G401 (cell line): ENCODE results near the gene P4HB. TPM values are rescaled to one million over a fixed set of nuclear protein-coding genes. Genes with fewer than 3 reads are reported as not detected.

Experiments used
- DNase-seq: peaks from one replicate; pipeline ENCODE4 v3.0.0-alpha.2; 2015; ENCODE audit warnings: low spot score
- in situ Hi-C: cut with HindIII; loops from 2 replicates; pipeline ENCODE4 v1.10.0; 2016; ENCODE audit warnings: low sequenced_read_pairs, mixed read lengths
- total RNA-seq: library from RNA; depleted of rRNA; stranded (reverse); fragments of >200 nt; shearing (Covaris generic); gene quantifications from 2 replicates; pipeline ENCODE4 v1.2.3, GENCODE V29; 2014

The P4HB gene
- total RNA-seq, 1 experiment from 2014 or later = 310 TPM

GRCh38 chr17:81898885-81899284 is 38.5 kb upstream of the P4HB start:
- in situ Hi-C loops = no loop called here
- DNase-seq = no peak

GRCh38 chr17:81898029-81898866 is 37.9 kb upstream of the P4HB start:
- DNase-seq = peak; percentile 18
- in situ Hi-C loops = no loop called here

- no peak for DNase-seq
- in situ Hi-C loops = no loop called here
Observed at GRCh38 chr17:81895400-81895799, 35.1 kb upstream of the P4HB start.

- in situ Hi-C loops = no loop called here
Observed at GRCh38 chr17:81891303-81891552, 30.9 kb upstream of the P4HB start.

GRCh38 chr17:81890447-81891302 is 30.3 kb upstream of the P4HB start:
- in situ Hi-C loops = no loop called here

More at GRCh38 chr17:81891303-81891552, 30.9 kb upstream of the P4HB start:
- DNase-seq = no peak

GRCh38 chr17:81889602-81890001 is 29.3 kb upstream of the P4HB start:
- no peak for DNase-seq

More at GRCh38 chr17:81890447-81891302, 30.3 kb upstream of the P4HB start:
- DNase-seq = no peak

GRCh38 chr17:81888988-81889595 is 28.8 kb upstream of the P4HB start:
- DNase-seq = no peak
- in situ Hi-C loops = no loop called here

More at GRCh38 chr17:81889602-81890001, 29.3 kb upstream of the P4HB start:
- in situ Hi-C loops = no loop called here

GRCh38 chr17:81888105-81888987 is 28.0 kb upstream of the P4HB start:
- DNase-seq = no peak
- in situ Hi-C loops = no loop called here

GRCh38 chr17:81885869-81886548 is 25.7 kb upstream of the P4HB start:
- in situ Hi-C loops = no loop called here
- DNase-seq = no peak

- in situ Hi-C loops = no loop called here
- DNase-seq = no peak
Observed at GRCh38 chr17:81885454-81885853, 25.1 kb upstream of the P4HB start.

- in situ Hi-C loops = no loop called here
- DNase-seq = no peak
Observed at GRCh38 chr17:81884968-81885367, 24.6 kb upstream of the P4HB start.

GRCh38 chr17:81884520-81884919 is 24.2 kb upstream of the P4HB start:
- in situ Hi-C loops = no loop called here
- no peak for DNase-seq

- in situ Hi-C loops = no loop called here
- DNase-seq = no peak
Observed at GRCh38 chr17:81879121-81879520, 18.8 kb upstream of the P4HB start.

GRCh38 chr17:81878294-81878693 is 18.0 kb upstream of the P4HB start:
- DNase-seq = no peak
- in situ Hi-C loops = no loop called here

- in situ Hi-C loops = no loop called here
Observed at GRCh38 chr17:81877569-81877968, 17.2 kb upstream of the P4HB start.

GRCh38 chr17:81871387-81872230 is 11.3 kb upstream of the P4HB start:
- in situ Hi-C loops = no loop called here
- DNase-seq = peak; percentile 83

More at GRCh38 chr17:81877569-81877968, 17.2 kb upstream of the P4HB start:
- no peak for DNase-seq

- no peak for DNase-seq
- in situ Hi-C loops = no loop called here
Observed at GRCh38 chr17:81870981-81871386, 10.6 kb upstream of the P4HB start, which contains the start of gene ARHGDIA. TSS of gene ARHGDIA (minus strand) at chr17:81871337. CDS start at chr17:81869930, 1,407 bp downstream.
